Activated naive CD4-positive, alpha-beta T cell treated with anti-CD3 and anti-CD28 coated beads, Interleukin-2, amount 50 U/mL, for 16 hours (primary cell): ENCODE measurements around the gene HIGD1A.

ENCODE experiments used
- DNase-seq: peaks from one replicate; pipeline ENCODE4 v3.0.0-alpha.2; 2020

HIGD1A gene

GRCh38 chr3:42752961-42753360 is 51.3 kb downstream of the HIGD1A start:
- no peak for DNase-seq

GRCh38 chr3:42752441-42752840 is 51.8 kb downstream of the HIGD1A start:
- DNase-seq, result no peak

GRCh38 chr3:42751609-42752008 is 52.7 kb downstream of the HIGD1A start:
- DNase-seq, result no peak

- DNase-seq, result no peak
Observed at GRCh38 chr3:42750834-42751233, 53.5 kb downstream of the HIGD1A start.

GRCh38 chr3:42749753-42750231 is 54.5 kb downstream of the HIGD1A start:
- DNase-seq, result no peak

GRCh38 chr3:42749025-42749752 is 55.1 kb downstream of the HIGD1A start:
- DNase-seq, result no peak

GRCh38 chr3:42747581-42747980 is 56.7 kb downstream of the HIGD1A start:
- no peak for DNase-seq

GRCh38 chr3:42746455-42747450 is 57.5 kb downstream of the HIGD1A start:
- no peak for DNase-seq

- no peak for DNase-seq
Observed at GRCh38 chr3:42745776-42746454, 58.4 kb downstream of the HIGD1A start.

GRCh38 chr3:42745291-42745745 is 59.0 kb downstream of the HIGD1A start:
- DNase-seq, result no peak

- DNase-seq, result no peak
Observed at GRCh38 chr3:42743204-42743995, 60.9 kb downstream of the HIGD1A start.

GRCh38 chr3:42742688-42743087 is 61.6 kb downstream of the HIGD1A start:
- no peak for DNase-seq

GRCh38 chr3:42742259-42742658 is 62.0 kb downstream of the HIGD1A start:
- DNase-seq, result no peak

- no peak for DNase-seq
Observed at GRCh38 chr3:42741796-42742195, 62.5 kb downstream of the HIGD1A start.

- DNase-seq, result no peak
Observed at GRCh38 chr3:42739401-42740158, 64.7 kb downstream of the HIGD1A start.

GRCh38 chr3:42736531-42736930 is 67.8 kb downstream of the HIGD1A start:
- DNase-seq, result no peak

- DNase-seq, result no peak
Observed at GRCh38 chr3:42736081-42736480, 68.2 kb downstream of the HIGD1A start.

GRCh38 chr3:42735615-42736014 is 68.7 kb downstream of the HIGD1A start:
- DNase-seq, result no peak

GRCh38 chr3:42735019-42735418 is 69.3 kb downstream of the HIGD1A start:
- DNase-seq, result no peak

- no peak for DNase-seq
Observed at GRCh38 chr3:42734263-42734860, 69.9 kb downstream of the HIGD1A start.
